Kidney (tissue), 14 donors: ENCODE measurements around the gene KLF14. TPM values are rescaled to one million over a fixed set of nuclear protein-coding genes. Genes with fewer than 3 reads are reported as not detected.
A peak's percentile ranks its signal among the peaks of the same experiment; 100 is the strongest.

Experiments
- DNase-seq, 5 donors: peaks; one replicate each; pipeline ENCODE4 v3.0.0-alpha.2; 2013 to 2020
- FAIRE-seq: peaks from 2 replicates; lab custom pipeline; 2012; peaks lifted over from hg19 to GRCh38; lab: Jason Lieb, UNC
- H3K27ac ChIP-seq, 2 donors: one replicate each; pipeline ENCODE4 v1.7.0; 2013; ENCODE audit warnings: low read depth in 2 of 2, low read length in 2 of 2, inconsistent platforms in 1 of 2
- H3K27me3 ChIP-seq: one replicate; pipeline ENCODE4 v1.7.1; 2013; ENCODE audit warnings: low read length, inconsistent platforms; ENCODE audit not compliant: control insufficient read depth, insufficient read depth
- H3K36me3 ChIP-seq, 3 donors: one replicate each; pipeline versions ENCODE4 v1.7.0 to v1.7.1; 2013; ENCODE audit warnings: low read length in 3 of 3, control low read depth in 1 of 3, inconsistent platforms in 1 of 3; ENCODE audit not compliant: insufficient read depth in 3 of 3, control insufficient read depth in 2 of 3
- H3K4me1 ChIP-seq, 3 donors: one replicate each; pipeline versions ENCODE4 v1.7.0 to v1.7.1; 2013; ENCODE audit warnings: low read length in 3 of 3, inconsistent platforms in 1 of 3, low read depth in 1 of 3; ENCODE audit not compliant: control insufficient read depth in 2 of 3, insufficient read depth in 2 of 3
- H3K4me3 ChIP-seq, 3 donors: one replicate each; pipeline versions ENCODE4 v1.7.0 to v1.8.1; 2013; ENCODE audit warnings: low read length in 3 of 3, control low read depth in 1 of 3, inconsistent platforms in 1 of 3
- H3K9ac ChIP-seq, 3 donors: one replicate each; pipeline versions ENCODE4 v1.7.0 to v1.7.1; 2013; ENCODE audit warnings: low read length in 3 of 3, control low read depth in 1 of 3, inconsistent platforms in 1 of 3
- H3K9me3 ChIP-seq, 3 donors: one replicate each; pipeline versions ENCODE4 v1.7.0 to v1.7.1; 2013; ENCODE audit warnings: low read length in 3 of 3, control low read depth in 1 of 3, inconsistent platforms in 1 of 3; ENCODE audit not compliant: control insufficient read depth in 2 of 3, insufficient read depth in 1 of 3
- CTCF ChIP-seq: IDR thresholded peaks from 3 replicates; pipeline ENCODE4 v1.5.1; 2012; ENCODE audit warnings: mild to moderate bottlenecking, moderate library complexity, borderline replicate concordance; ENCODE audit not compliant: insufficient read depth; ENCODE audit errors: extremely low read depth
- intact Hi-C: fragments of 100-400 bp; cut with DNase I; formaldehyde crosslinking; loops from one replicate; pipeline ENCODE4 v1.11.1; 2022
- polyA plus RNA-seq: library from polyadenylated mRNA; stranded (reverse); fragments of 350-450 nt; fragmentation: Illumina TruSeq; extraction: RNeasy Lipid Tissue Mini Kit (QIAGEN cat#74804); gene quantifications from one replicate; pipeline ENCODE4 v1.2.3, GENCODE V29; 2014; ENCODE audit warnings: low read depth, low replicate concordance; ENCODE audit not compliant: insufficient read depth
- total RNA-seq: library from RNA; stranded (reverse); fragmentation: NEBNext Ultra II Directional; extraction: Animal tissue kit (Norgen Biotek cat#: 25700); gene quantifications from one replicate; pipeline ENCODE4 v1.2.1, GENCODE V29; 2021
- donor health status: control.
- donor health status: control.
- donor health status: control.
- donor health status: control.
- donor health status: control.
- donor health status: DM: yes; HTN: yes; CAD: no.
- donor health status: Normal renal cell carcinoma (clear cell type).

Gene KLF14
- total and polyA plus RNA-seq, 2 donors from 2014 or later: 0.13 TPM; not detected in 1

GRCh38 chr7:130734815-130735716 is 1.1 kb upstream of the KLF14 start:
- H3K9ac ChIP-seq: peak overlapping the region in 1 of 3 donors; percentile 28
- peak overlapping the region; percentile 3 to 59 (median 40) for H3K4me3 ChIP-seq
- peaks cover 4 to 25% (median 10%) of the 10 kb centered on the region in 3 donors for H3K9me3 ChIP-seq
- no peaks in the 10 kb centered on the region for H3K4me1 ChIP-seq
- intact Hi-C loops: no loop called here
- no peak overlapping the region for H3K27ac ChIP-seq
- H3K36me3 ChIP-seq: no peaks in the 10 kb centered on the region
- FAIRE-seq (no peak), DNase-seq (no peak)
- TF ChIP-seq CTCF: no peak
- H3K27me3 ChIP-seq: peaks cover 27% of the 10 kb centered on the region

- no peak for TF ChIP-seq CTCF
- Histone ChIP-seq H3K4me3 (no peak overlapping the region), H3K9me3 (peaks cover 4 to 25% (median 10%) of the 10 kb centered on the region in 3 donors), H3K27ac (no peak overlapping the region), H3K27me3 (peaks cover 27% of the 10 kb centered on the region), H3K4me1 (no peaks in the 10 kb centered on the region), H3K9ac (no peak overlapping the region), H3K36me3 (no peaks in the 10 kb centered on the region)
- intact Hi-C loops: no loop called here
- DNase-seq: peak; percentile 52 to 73 (median 58)
- no peak for FAIRE-seq
These were observed 752 bp downstream of the KLF14 start for GRCh38 chr7:130732980-130733930.

DNA sequence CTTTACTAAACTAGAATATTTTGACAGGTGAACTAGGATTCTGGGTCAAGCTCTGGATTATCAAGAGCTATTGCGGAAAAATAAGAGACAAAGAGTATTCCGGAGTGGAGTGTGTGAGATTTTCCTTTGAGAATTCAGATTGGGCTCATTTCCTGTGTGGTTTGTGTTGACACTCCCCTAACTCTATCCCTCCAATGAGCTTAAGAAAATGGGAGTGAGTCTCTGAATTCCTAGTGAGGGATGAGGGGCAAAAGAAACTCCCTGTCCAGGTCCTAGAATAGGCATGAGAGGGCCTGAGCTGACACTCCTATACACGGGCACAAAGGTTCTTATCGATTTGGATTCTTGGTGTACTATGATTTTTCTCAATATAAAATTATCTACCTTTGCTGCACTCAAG is 10.2 kb downstream of the KLF14 start:
- intact Hi-C loops: loop anchor here (10.0 kb wide), 1 partner anchor 649 kb away; the partner anchor contains the start of gene KLHDC10
- no peaks in the 10 kb centered on the region for H3K4me1 ChIP-seq
- TF ChIP-seq CTCF: no peak
- no peaks in the 10 kb centered on the region for H3K36me3 ChIP-seq
- DNase-seq: no peak
- H3K27ac ChIP-seq: no peak overlapping the region
- H3K4me3 ChIP-seq: no peak overlapping the region
- H3K9ac ChIP-seq: no peak overlapping the region
- H3K9me3 ChIP-seq: no peaks in the 10 kb centered on the region
- FAIRE-seq: no peak
- H3K27me3 ChIP-seq: no peaks in the 10 kb centered on the region
